Activated gamma-delta T cell treated with Interleukin-2 at 50 U/mL for 16 hours (primary cell): ENCODE results near the gene ETFA.
"Not testable (repeated sequence)": the region's sequence is repeated elsewhere in the genome, so short reads cannot be mapped to it uniquely, and the experiment has no call there.

ENCODE experiments used
- DNase-seq: peaks from one replicate; pipeline ENCODE4 v3.0.0-alpha.2; 2020

The ETFA gene

GRCh38 chr15:76324066-76324465, 12.8 kb upstream of the ETFA start:
- no peak for DNase-seq

DNA sequence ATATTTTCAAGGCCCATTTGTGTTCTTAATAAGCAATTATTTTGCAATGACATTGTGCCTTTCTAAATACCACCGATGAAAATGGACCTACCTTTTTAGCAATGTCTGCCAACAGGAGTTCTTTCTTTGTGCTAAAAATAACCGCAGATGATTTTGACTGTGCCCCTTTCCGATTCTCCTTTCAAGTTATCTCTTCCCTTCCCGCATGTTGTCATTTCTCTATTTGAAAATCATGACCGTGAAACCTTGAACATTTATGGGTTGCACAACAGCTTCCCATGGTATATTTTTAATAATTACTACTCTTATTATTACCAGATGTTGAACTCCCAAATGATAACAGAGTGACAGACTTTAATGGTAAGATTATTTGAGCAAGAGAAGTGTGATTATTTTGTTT, 10.3 kb upstream of the ETFA start:
- DNase-seq = no peak

- no peak for DNase-seq
These were observed 9.9 kb upstream of the ETFA start for GRCh38 chr15:76321171-76321570.

- no peak for DNase-seq
These were observed 8.7 kb upstream of the ETFA start for GRCh38 chr15:76320012-76320411.

DNA sequence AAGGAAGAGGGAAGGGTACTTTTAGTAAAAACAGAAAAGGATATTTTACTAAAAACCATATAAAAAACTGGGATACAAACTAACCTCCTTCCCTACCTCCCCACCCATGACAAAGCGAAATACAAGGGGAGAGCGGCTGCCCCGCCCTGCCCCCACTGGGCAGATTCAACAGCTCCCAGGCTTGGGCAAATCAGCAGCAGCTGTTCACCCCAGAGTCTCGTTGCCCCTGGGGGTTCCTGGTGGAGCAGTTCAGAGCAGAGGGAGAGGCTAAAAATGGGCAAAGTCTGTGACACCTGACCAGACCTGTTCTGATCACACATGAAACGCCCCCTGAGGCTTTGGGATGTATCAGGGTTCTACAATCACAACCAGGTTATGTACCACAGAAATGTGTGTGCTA, 2.5 kb upstream of the ETFA start:
- no peak for DNase-seq

GRCh38 chr15:76313175-76313567, 1.9 kb upstream of the ETFA start:
- not testable (repeated sequence) for DNase-seq

- DNase-seq = no peak
These were observed 1.4 kb upstream of the ETFA start for GRCh38 chr15:76312540-76313174.

GRCh38 chr15:76310475-76311099, 682 bp downstream of the ETFA start:
- DNase-seq = no peak

DNA sequence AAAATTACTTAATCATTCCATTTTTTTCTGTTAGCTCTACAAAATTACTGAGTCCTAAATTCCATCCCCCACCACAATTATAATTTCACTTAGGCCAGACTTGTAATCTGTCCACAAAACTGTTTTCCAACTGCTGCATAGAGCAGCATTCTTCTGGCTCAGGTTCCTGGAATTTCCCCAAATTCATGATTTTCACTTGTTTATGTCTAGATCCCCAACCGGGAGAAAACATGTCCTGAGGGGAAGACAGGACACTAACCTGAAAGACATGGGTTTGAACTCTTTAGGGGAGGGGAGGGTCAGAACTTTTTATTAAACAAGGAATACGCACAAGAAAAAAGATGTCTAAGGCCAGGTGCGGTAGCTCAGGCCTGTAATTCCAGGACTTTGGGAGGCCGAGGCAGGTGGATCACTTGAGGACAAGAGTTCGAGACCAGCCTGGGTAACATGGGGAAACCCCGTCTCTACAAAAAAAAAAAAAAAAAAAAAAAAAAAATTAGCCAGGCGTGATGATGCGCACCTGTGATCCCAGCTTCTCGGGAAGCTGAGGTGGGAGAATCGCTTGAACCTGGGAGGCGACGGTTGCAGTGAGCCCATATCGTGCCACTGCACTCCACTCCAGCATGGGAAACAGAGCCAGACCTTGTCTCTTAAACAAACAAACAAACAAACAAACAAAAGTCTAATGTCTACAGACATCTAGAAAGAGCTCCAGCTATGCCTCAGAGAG, 1.5 kb downstream of the ETFA start:
- DNase-seq = no peak

DNA sequence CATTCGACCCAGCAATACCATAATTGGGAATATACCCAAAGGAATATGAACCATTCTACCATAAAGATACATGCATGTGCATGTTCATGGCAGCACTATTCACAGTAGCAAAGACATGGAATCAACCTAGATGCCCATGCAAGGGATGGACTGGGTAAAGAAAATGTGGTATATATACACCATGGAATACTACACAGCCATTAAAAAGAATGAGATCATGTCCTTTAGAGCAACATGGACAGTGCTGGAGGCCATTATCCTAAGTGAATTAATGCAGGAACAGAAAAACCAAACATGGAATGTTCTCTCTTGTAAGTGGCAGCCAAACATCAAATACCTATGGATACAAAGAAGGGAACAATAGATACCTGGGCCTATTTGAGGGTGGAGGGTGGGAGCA, 7.4 kb downstream of the ETFA start:
- DNase-seq = no peak

GRCh38 chr15:76299786-76300185, 11.5 kb downstream of the ETFA start:
- DNase-seq = no peak

DNA sequence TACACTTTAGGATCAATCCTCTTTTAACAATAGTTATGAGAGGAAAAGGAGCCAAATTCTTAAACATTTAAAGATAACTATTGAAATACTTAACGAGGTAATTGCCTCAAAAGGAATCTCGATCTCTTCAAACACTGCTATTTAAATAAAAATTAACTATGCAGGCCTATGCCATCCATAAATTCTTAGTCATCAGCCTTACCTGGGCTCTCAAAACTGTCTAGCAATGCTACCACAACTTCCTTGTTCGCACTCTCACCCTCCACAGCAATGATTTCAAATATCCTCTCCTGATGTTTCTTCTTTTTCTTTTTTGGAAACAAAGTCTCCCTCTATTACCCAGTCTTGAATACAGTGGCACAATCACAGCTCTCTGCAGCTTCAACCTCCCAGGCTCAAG, 12.3 kb downstream of the ETFA start:
- DNase-seq = no peak

DNA sequence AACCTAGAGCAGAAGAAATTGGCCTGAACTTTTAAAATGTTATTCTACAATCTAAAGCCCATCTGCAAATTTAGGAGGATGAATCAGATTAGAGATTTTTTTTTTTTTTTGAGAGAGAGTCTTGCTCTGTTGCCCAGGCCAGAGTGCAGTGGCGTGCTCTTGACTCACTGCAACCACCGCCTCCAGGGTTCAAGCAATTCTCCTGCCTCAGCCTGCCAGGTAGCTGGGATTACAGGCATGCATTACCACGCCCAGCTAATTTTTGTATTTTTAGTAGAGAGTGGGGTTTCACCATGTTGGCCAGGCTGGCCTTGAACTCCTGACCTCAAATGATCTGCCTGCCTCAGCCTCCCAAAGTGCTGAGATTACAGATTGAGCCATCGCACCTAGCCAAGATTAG, 13.3 kb downstream of the ETFA start:
- DNase-seq = not testable (repeated sequence)

DNA sequence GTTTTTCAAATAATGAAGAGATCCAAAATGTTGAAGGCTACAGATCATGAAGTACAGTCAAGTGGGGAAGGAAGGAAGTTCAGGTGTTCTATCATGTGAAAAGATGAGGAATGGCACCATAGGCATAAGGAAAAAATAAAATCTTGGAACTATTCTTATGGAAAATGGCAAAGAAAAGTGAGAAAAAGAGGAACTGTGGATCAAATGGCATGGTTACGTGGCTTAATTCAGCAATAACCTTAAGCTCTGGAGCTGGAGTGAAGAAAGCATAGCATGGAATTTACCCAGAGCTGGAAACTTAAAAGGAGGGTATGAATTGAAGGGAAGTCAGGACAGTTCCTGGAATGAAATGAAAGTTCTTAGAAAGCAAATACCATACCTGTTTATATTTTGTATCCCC, 14.4 kb downstream of the ETFA start:
- DNase-seq = no peak

DNA sequence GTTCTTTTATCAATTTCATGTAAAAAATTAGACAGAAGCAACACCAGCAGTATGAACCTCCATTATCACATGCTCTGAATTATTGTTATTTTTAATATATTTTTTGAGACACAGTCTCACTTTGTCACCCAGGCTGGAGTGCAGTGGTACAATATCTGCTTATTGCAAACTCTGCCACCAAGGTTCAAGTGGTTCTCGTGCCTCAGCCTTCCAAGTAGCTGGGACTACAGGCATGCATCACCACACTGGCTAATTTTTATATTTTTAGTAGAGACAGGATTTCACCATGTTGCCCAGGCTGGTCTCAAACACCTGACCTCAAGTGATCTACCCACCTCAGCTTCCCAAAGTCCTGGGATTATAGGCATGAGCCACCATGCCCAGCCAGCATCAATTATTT, 16.8 kb downstream of the ETFA start:
- DNase-seq = not testable (repeated sequence)

GRCh38 chr15:76293361-76293760, 17.9 kb downstream of the ETFA start:
- DNase-seq = no peak

GRCh38 chr15:76289582-76289981, 21.7 kb downstream of the ETFA start:
- DNase-seq = no peak

- peak; percentile 29 for DNase-seq
These were observed 24.9 kb downstream of the ETFA start for GRCh38 chr15:76286271-76286879.

GRCh38 chr15:76285241-76285825, 25.9 kb downstream of the ETFA start:
- DNase-seq = no peak

GRCh38 chr15:76282465-76282864, 28.8 kb downstream of the ETFA start:
- no peak for DNase-seq

- no peak for DNase-seq
These were observed 32.6 kb downstream of the ETFA start for GRCh38 chr15:76278651-76279050.

- DNase-seq = no peak
These were observed 36.4 kb downstream of the ETFA start for GRCh38 chr15:76274821-76275220.

- DNase-seq = no peak
These were observed 37.0 kb downstream of the ETFA start for GRCh38 chr15:76274226-76274625.

DNA sequence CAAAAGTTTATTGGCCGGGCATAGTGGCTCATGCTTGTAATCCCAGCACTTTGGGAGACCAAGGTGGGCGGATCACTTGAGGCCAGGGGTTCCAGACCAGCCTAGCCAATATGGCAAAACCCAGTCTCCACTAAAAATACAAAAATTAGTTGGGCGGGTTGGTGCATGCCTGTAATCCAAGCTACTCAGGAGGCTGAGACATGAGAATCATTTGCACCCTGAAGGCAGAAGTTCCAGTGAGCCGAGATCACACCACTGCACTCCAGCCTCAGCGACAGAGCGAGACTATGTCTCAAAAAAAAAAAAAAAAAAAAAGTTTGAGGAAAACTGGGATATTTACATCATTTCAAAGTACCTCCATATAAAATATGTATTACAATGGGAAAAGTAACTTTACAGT, 40.4 kb downstream of the ETFA start:
- no peak for DNase-seq
